Measurements from ENCODE around the gene MAN2A1.

The MAN2A1 gene

DNA sequence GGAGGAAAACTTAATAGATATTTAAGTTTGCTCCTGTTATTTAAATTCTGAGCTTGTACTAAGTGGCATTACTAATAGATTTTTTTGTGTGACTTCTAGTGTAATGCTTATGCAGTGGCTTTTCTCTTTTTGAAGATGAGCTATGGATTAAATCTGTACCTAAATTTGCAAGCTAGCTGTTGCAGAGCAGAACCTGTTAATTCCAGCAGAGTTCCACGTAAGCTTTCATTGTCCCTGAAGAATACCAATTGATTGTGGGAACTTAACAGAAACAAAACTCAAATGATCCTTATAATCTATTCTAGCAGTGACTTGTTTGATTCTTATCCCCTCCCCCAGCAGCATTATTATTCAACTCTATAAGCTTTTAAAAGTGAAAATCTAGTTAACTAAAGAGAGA lies 51.7 kb downstream of the MAN2A1 start:
- FAIRE-seq = no peak
- no peak for DNase-seq (ENCODE audit: insufficient read length, low spot score)
- no peak for TF ChIP-seq TAF1 (IDR thresholded peaks at IDR 0.05; ENCODE audit: low read depth, low read length)

GRCh38 chr5:109743041-109743531 lies 53.4 kb downstream of the MAN2A1 start:
- TF ChIP-seq POU2F2 (IDR thresholded peaks at IDR 0.05; ENCODE audit: low read depth, low read length) (no peak), PAX5 (IDR thresholded peaks at IDR 0.05; ENCODE audit: insufficient read depth, low read length, severe bottlenecking) (no peak), POLR2A (IDR thresholded peaks at IDR 0.05; ENCODE audit: low read depth, low read length) (no peak), POLR2AphosphoS5 (IDR thresholded peaks at IDR 0.05; ENCODE audit: low read depth, low read length) (no peak), SPI1 (IDR thresholded peaks at IDR 0.05; ENCODE audit: low read depth, low read length) (no peak), TAF1 (IDR thresholded peaks at IDR 0.05; ENCODE audit: low read depth, low read length) (no peak)
- DNase-seq (ENCODE audit: insufficient read length, low spot score) = no peak
- FAIRE-seq = no peak

DNA sequence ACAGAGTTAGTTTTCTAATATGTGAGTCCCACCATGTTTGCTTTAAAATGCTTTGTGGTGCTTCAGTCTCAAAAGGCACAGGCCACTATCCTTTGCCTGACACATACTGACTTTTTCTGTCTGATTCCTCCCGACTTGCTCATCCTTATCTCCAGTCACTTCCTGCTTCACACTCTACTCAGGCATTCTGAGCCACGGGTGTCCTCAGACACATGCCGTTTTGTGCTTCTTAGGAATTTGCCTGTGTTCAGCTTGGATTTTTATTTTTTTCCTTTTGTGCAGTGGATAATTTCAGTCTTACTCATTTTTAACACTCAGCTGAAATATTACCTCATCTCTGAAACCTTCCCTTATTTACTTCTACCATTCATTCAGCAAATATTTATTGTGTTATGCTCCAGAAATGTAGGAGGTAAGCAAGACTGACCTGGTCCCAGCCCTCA lies 54.1 kb downstream of the MAN2A1 start:
- TF ChIP-seq POLR2A (IDR thresholded peaks at IDR 0.05; ENCODE audit: low read depth, low read length) = no peak
- no peak for TF ChIP-seq PAX5 (IDR thresholded peaks at IDR 0.05; ENCODE audit: insufficient read depth, low read length, severe bottlenecking)
- no peak for TF ChIP-seq POU2F2 (IDR thresholded peaks at IDR 0.05; ENCODE audit: low read depth, low read length)
- TF ChIP-seq TAF1 (IDR thresholded peaks at IDR 0.05; ENCODE audit: low read depth, low read length) = no peak
- no peak for TF ChIP-seq POLR2AphosphoS5 (IDR thresholded peaks at IDR 0.05; ENCODE audit: low read depth, low read length)
- TF ChIP-seq SPI1 (IDR thresholded peaks at IDR 0.05; ENCODE audit: low read depth, low read length) = no peak
- FAIRE-seq (no peak), DNase-seq (ENCODE audit: insufficient read length, low spot score) (no peak)

GRCh38 chr5:109744261-109744660 lies 54.5 kb downstream of the MAN2A1 start:
- no peak for TF ChIP-seq POLR2A (IDR thresholded peaks at IDR 0.05; ENCODE audit: low read depth, low read length)
- TF ChIP-seq POLR2AphosphoS5 (IDR thresholded peaks at IDR 0.05; ENCODE audit: low read depth, low read length) = no peak
- no peak for TF ChIP-seq PAX5 (IDR thresholded peaks at IDR 0.05; ENCODE audit: insufficient read depth, low read length, severe bottlenecking)
- no peak for TF ChIP-seq TAF1 (IDR thresholded peaks at IDR 0.05; ENCODE audit: low read depth, low read length)
- no peak for TF ChIP-seq POU2F2 (IDR thresholded peaks at IDR 0.05; ENCODE audit: low read depth, low read length)
- TF ChIP-seq SPI1 (IDR thresholded peaks at IDR 0.05; ENCODE audit: low read depth, low read length) = no peak
- no peak for FAIRE-seq
- DNase-seq (ENCODE audit: insufficient read length, low spot score) = no peak

- no peak for TF ChIP-seq POLR2A (IDR thresholded peaks at IDR 0.05; ENCODE audit: low read depth, low read length)
- TF ChIP-seq POLR2AphosphoS5 (IDR thresholded peaks at IDR 0.05; ENCODE audit: low read depth, low read length) = no peak
- no peak for DNase-seq (ENCODE audit: insufficient read length, low spot score)
- no peak for FAIRE-seq
Measured at GRCh38 chr5:109748546-109748945, 58.8 kb downstream of the MAN2A1 start.

- DNase-seq (ENCODE audit: insufficient read length, low spot score) = no peak
- TF ChIP-seq SPI1 (IDR thresholded peaks at IDR 0.05; ENCODE audit: low read depth, low read length) (no peak), PAX5 (IDR thresholded peaks at IDR 0.05; ENCODE audit: insufficient read depth, low read length, severe bottlenecking) (no peak), TAF1 (IDR thresholded peaks at IDR 0.05; ENCODE audit: low read depth, low read length) (no peak), POU2F2 (IDR thresholded peaks at IDR 0.05; ENCODE audit: low read depth, low read length) (no peak), POLR2A (IDR thresholded peaks at IDR 0.05; ENCODE audit: low read depth, low read length) (no peak), POLR2AphosphoS5 (IDR thresholded peaks at IDR 0.05; ENCODE audit: low read depth, low read length) (no peak)
- FAIRE-seq = no peak
Measured at GRCh38 chr5:109750463-109750862, 60.7 kb downstream of the MAN2A1 start.

DNA sequence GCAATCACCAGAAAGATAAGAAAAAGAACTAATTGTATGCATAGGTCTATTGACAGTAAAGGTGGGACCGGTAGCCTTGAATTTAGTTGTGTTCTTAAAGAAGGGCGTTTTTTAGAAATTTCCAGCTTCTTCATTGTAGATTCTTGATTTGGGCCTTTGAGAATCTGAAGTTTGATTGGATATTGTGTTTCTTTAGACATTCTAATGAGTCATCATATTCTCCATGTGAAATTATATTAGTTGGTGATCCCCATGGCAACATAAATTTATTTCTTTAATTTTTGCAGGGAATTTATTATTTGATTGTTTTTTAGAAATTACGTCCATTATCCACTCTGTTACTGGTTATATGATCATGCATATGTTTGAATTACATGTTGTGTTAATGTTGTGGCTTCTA lies 63.6 kb downstream of the MAN2A1 start:
- TF ChIP-seq POU2F2 (IDR thresholded peaks at IDR 0.05; ENCODE audit: low read depth, low read length) (no peak), POLR2A (IDR thresholded peaks at IDR 0.05; ENCODE audit: low read depth, low read length) (no peak), PAX5 (IDR thresholded peaks at IDR 0.05; ENCODE audit: insufficient read depth, low read length, severe bottlenecking) (no peak), TAF1 (IDR thresholded peaks at IDR 0.05; ENCODE audit: low read depth, low read length) (no peak), SPI1 (IDR thresholded peaks at IDR 0.05; ENCODE audit: low read depth, low read length) (no peak), POLR2AphosphoS5 (IDR thresholded peaks at IDR 0.05; ENCODE audit: low read depth, low read length) (no peak)
- DNase-seq (ENCODE audit: insufficient read length, low spot score) (no peak), FAIRE-seq (no peak)

DNA sequence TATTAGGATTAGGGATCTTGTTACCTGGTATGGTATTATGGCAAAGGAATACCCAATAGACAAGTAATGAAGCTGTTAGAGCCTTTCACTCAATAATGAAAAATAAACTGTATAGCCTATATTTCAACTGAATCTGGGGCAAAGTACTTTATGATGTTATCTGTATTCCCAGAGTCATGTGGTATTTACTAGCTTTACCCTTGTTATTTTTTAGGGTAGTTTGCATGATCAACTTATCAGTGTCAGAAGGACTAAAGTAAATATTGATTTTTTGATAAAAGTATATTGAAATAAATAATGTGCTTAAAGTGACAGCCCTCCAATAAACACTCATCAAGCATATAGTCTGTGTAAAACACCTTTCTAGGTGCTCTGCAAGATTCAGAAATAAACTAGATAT lies 64.6 kb downstream of the MAN2A1 start:
- TF ChIP-seq PAX5 (IDR thresholded peaks at IDR 0.05; ENCODE audit: insufficient read depth, low read length, severe bottlenecking) (no peak), POU2F2 (IDR thresholded peaks at IDR 0.05; ENCODE audit: low read depth, low read length) (no peak), POLR2AphosphoS5 (IDR thresholded peaks at IDR 0.05; ENCODE audit: low read depth, low read length) (no peak), TAF1 (IDR thresholded peaks at IDR 0.05; ENCODE audit: low read depth, low read length) (no peak), POLR2A (IDR thresholded peaks at IDR 0.05; ENCODE audit: low read depth, low read length) (no peak), SPI1 (IDR thresholded peaks at IDR 0.05; ENCODE audit: low read depth, low read length) (no peak)
- FAIRE-seq (no peak), DNase-seq (ENCODE audit: insufficient read length, low spot score) (no peak)

DNA sequence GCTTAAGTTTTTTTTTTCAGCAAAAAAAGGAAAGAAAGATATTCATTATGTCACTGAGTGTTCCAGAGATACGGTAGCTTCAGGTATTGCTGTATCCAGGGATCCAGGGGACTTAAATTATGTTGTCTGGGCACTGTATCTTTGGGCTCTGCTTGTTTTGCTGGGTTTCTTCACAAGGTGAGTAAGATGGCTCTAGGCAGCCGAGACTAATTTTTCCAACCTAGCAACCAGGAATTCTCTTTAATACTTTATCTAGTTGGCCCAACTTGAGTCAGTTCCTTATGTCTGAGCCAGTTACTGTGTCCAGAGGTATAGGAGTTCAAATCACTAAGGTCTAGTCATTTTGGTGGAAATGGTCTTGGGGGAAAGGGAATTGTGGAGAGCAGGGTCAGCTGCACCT lies 66.0 kb downstream of the MAN2A1 start:
- TF ChIP-seq POLR2A (IDR thresholded peaks at IDR 0.05; ENCODE audit: low read depth, low read length) (no peak), POLR2AphosphoS5 (IDR thresholded peaks at IDR 0.05; ENCODE audit: low read depth, low read length) (no peak), POU2F2 (IDR thresholded peaks at IDR 0.05; ENCODE audit: low read depth, low read length) (no peak), SPI1 (IDR thresholded peaks at IDR 0.05; ENCODE audit: low read depth, low read length) (no peak), TAF1 (IDR thresholded peaks at IDR 0.05; ENCODE audit: low read depth, low read length) (no peak), PAX5 (IDR thresholded peaks at IDR 0.05; ENCODE audit: insufficient read depth, low read length, severe bottlenecking) (no peak)
- FAIRE-seq = no peak
- no peak for DNase-seq (ENCODE audit: insufficient read length, low spot score)

DNA sequence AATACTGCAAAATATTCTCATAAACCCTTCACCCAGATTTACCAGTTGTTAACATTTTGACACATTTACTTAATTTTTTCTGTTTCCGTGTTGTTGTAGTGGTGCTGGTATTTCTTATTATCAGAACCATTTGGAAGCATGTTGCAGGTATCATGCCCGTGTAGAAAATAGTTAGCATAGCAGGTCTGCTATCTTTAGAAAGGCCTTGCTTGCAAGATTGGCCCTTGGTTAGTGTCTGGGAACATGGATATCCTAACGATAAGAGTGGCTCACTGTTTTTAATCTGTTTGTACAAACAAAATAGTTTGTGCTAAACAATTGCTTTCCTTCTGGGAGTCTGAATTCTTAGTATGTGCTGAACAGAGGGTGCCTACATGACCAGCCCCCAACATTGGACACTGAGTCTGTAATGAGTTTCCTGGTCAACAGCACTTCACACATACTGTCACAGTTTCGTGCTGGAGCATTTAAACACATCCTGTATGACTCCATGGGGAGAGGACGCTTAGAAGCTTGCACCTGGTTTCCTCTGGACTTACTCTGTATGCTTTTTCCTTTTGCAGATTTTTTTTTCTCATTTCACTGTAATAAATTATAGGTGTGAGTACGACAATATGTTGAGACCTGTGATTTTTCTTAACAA lies 66.9 kb downstream of the MAN2A1 start:
- no peak for FAIRE-seq
- TF ChIP-seq TAF1 (IDR thresholded peaks at IDR 0.05; ENCODE audit: low read depth, low read length) (no peak), POU2F2 (IDR thresholded peaks at IDR 0.05; ENCODE audit: low read depth, low read length) (no peak), PAX5 (IDR thresholded peaks at IDR 0.05; ENCODE audit: insufficient read depth, low read length, severe bottlenecking) (no peak), POLR2A (IDR thresholded peaks at IDR 0.05; ENCODE audit: low read depth, low read length) (no peak)
- DNase-seq (ENCODE audit: insufficient read length, low spot score) = no peak

All from GM12891 (cell line).